Posterior vena cava (tissue), 2 donors: ENCODE results near the gene CXCL17. TPM values are rescaled to one million over a fixed set of nuclear protein-coding genes. Genes with fewer than 3 reads are reported as not detected.

ENCODE experiments used
- DNase-seq: peaks from one replicate; pipeline ENCODE4 v3.0.0-alpha.2; 2020; ENCODE audit warnings: low spot score
- intact Hi-C, 2 donors: fragments of 100-400 bp; cut with DNase I; formaldehyde crosslinking; loops; one replicate each; pipeline versions ENCODE4 v1.14.1 to v1.14.2; 2022 to 2023
- total RNA-seq, 2 donors: library from RNA; stranded (reverse); fragmentation: NEBNext Ultra II Directional; extraction: Animal tissue kit (Norgen Biotek cat#: 25700); gene quantifications; one replicate each; pipeline ENCODE4 v1.2.1, GENCODE V29; 2021
- donor health status: DM: yes; HTN: yes; CAD: no.
- donor health status: DM: yes; HTN: yes; CAD: no.

Gene CXCL17
- total RNA-seq, 2 donors from 2014 or later = not detected

- intact Hi-C loops = no loop called here
These were observed 14.1 kb downstream of the CXCL17 start for GRCh38 chr19:42428676-42429075.

GRCh38 chr19:42427313-42427712 lies 15.4 kb downstream of the CXCL17 start, which contains the start of gene LIPE:
Gene LIPE (minus strand): TSS chr19:42427388. CDS start chr19:42427149, 239 bp downstream.
- no peak for DNase-seq
- intact Hi-C loops = no loop called here

More at GRCh38 chr19:42428676-42429075, 14.1 kb downstream of the CXCL17 start:
- no peak for DNase-seq

GRCh38 chr19:42426643-42427042 lies 16.1 kb downstream of the CXCL17 start:
- intact Hi-C loops = no loop called here
- no peak for DNase-seq

DNA sequence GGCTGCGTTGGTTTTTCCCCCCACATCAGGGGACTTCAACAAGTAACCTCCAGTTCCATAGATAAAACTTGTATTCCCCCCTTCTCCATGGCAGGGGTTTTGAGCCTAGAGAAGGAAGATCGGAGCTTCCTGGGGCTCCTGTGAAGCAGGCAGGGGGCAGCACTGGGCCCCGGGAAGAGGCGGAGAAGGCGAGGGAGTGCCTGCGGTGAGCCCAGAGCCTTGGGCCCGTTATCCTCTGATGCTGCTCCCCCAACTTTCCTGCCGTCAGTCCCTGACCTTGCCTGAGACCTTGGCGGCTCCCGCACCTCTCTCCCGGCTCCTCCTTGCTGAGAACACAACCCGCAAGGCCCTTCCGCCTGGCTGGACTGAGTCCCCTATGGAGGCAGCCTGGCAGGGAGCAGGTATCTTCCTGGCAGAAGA lies 18.0 kb downstream of the CXCL17 start:
- no peak for DNase-seq
- intact Hi-C loops = no loop called here

GRCh38 chr19:42424345-42424707 lies 18.4 kb downstream of the CXCL17 start:
- no peak for DNase-seq
- intact Hi-C loops = no loop called here

DNA sequence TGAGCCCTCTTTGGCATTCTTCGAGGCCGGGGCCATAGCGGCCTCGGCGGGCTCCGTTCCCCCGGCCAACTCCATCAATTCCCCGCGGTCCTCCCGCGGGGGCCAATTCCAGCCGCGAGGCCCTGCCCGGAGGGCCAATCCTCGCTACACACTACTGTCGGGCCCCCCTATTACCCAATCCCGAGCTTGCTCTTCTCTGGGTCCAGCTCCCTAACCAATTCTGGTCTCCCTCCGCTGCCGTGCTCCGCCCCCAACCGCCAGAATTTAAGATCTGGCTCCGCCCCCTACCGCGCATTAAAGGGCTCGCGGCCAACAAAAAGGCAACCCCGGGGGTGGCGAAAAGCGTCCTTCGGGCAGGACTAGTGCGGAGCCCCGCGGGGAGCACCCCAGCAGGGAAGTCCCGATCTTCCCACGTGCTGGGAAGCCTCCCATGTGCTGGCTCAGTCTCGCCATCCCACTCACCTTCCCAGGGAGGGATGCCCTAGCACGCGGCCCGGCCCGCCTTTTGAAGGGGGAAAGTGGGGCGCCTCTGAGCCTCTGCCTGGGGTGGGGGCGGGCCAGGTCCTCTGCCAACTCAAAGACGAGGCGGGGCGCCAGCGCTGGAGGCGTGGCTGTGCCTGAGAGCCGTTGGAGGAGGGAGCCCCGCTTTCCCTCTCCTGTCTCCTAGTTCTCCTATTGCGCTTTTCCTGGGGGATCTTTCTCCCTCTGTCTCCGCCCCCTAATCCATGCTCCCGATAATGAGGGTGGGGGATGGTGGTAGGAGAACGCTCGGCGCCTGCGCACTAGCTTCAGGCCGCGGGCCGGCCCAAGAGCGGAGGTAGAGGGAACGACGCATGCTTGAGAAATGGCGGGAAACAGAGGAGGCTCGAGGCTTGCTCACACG lies 19.0 kb downstream of the CXCL17 start:
- intact Hi-C loops = no loop called here

GRCh38 chr19:42422901-42423461 lies 19.8 kb downstream of the CXCL17 start:
- intact Hi-C loops = no loop called here
- no peak for DNase-seq

More for the DNA sequence above, 19.0 kb downstream of the CXCL17 start:
- peak; percentile 92 for DNase-seq

DNA sequence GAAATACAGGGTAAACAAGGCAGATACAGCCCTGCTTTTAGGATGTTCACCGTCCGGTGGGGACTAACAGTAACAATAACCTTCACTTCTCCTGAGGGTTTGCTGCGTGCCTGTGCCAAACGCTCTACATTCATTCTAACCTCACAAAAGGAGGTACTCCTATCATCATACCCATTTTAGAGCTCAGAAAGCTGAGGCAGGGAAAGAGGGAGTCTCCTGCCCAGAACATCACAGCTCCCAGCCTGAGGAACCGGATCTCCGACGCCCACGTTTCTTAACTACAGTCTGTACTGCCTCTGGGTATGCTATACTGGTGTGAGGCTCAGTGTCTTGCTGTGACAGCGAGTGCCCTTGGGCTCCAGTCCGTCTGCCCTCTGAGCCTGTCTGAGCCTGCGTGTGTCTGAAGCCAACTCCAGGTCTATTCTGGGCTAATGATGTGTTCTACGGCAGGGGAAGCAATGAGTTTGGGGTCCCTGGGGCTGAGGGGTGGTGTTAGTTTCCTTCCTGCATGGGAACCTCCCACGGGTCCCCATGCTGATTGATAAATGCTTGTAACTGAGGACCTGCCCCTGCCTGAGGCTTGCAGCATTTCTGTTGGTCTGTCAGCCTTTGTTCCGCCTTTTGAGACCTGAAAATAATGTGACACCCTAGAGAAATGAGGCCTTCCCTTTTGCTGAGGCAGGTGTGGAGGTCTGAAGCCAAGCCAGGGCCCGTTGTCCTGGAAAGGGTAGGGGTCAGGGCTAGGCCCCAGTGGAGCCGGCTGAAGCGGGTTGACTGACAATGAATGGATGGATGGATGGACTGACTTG lies 20.4 kb downstream of the CXCL17 start:
- DNase-seq = no peak
- intact Hi-C loops = no loop called here

- intact Hi-C loops = no loop called here
These were observed 21.1 kb downstream of the CXCL17 start for GRCh38 chr19:42421591-42422031.

DNA sequence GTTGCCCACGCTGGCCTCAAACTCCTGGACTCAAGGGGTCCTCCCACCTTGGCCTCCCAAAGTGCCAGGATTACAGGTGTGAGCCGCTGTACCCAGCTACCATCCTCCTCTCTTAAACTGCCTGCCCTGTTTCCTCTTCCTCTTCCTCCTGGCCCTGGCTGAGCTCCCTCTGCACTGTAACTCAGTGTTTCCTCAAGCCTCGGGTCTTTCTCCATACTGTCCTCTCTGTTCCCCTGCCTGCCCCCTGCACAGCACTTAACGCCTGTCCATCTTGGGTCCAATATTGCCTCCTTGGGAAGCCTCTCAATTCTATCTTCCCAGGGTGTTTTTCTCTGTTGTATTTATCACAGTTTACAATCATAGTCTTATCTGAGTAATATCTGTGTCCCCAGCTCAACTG lies 21.6 kb downstream of the CXCL17 start:
- no peak for DNase-seq
- intact Hi-C loops = no loop called here

More at GRCh38 chr19:42421591-42422031, 21.1 kb downstream of the CXCL17 start:
- DNase-seq = no peak

GRCh38 chr19:42420055-42420544 lies 22.6 kb downstream of the CXCL17 start:
- intact Hi-C loops = no loop called here

GRCh38 chr19:42419309-42419708 lies 23.4 kb downstream of the CXCL17 start:
- peak; percentile 48 for DNase-seq
- intact Hi-C loops = no loop called here

More at GRCh38 chr19:42420055-42420544, 22.6 kb downstream of the CXCL17 start:
- DNase-seq = no peak

DNA sequence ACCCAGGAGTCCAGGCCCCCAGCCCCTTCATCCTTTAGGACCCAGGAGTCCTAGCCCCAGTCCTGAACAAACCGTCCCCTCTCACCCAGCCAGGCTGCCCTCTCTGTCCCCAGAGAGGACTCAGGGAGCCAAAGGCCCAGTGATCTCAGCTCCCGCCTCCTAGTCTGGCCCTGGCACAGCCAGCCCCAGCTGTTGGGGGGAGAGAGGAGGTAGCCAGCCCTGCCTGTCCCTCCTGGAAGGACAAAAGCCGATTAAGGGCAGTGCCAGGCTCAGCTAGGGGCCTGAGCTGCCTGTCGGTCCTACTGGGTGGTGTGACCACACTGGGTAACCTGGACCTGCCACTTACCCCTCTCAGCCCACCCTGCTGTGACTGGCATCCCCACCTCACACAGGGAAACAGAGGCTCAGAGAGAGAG lies 30.1 kb downstream of the CXCL17 start:
- intact Hi-C loops = no loop called here
- no peak for DNase-seq

GRCh38 chr19:42412227-42412626 lies 30.5 kb downstream of the CXCL17 start:
- no peak for DNase-seq
- intact Hi-C loops = no loop called here

GRCh38 chr19:42411581-42412178 lies 31.1 kb downstream of the CXCL17 start:
- DNase-seq = no peak
- intact Hi-C loops = no loop called here

- intact Hi-C loops = no loop called here
- DNase-seq = no peak
These were observed 32.4 kb downstream of the CXCL17 start for GRCh38 chr19:42410371-42410770.

GRCh38 chr19:42409477-42409876 lies 33.3 kb downstream of the CXCL17 start:
- no peak for DNase-seq
- intact Hi-C loops = no loop called here

GRCh38 chr19:42407816-42408175 lies 35.0 kb downstream of the CXCL17 start:
- no peak for DNase-seq
- intact Hi-C loops = no loop called here

DNA sequence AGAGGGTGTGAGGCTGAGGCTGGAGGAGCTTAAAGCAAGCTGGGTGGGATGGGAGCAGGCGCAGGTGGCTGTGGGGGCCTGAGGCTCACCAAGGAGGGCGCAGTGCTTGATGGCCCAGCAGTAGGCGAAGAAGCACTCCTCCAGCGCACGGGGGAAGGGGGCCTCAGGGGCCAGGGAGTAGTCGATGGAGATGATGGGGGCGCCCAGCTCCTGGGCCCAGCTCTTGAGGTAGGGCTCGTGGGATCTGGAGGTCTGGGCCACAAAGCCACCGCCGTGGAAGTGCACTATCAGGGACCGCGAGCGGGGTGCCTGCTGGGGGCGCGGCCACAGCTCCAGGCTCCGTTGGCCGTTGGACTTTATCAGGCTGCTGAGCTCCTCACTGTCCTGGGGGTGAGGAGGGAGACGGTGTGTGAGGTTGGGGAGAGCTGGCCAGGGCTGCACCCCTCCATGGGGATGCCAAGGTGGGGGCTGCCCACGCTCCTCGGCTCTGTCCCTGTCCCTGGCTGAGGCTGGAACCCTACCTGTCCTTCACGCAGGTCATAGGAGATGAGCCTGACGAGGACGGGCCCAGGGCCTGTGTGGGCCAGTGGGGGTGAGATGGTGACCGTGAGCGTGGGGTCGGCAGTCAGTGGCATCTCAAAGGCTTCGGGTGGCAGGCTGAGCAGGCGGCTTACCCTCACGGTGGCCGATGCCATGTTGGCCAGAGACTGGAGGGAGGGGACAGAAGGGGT lies 35.5 kb downstream of the CXCL17 start:
- no peak for DNase-seq
- intact Hi-C loops = no loop called here
